GM18511 (cell line): ENCODE measurements around the gene RPA1.
"Not testable (repeated sequence)": the region's sequence is repeated elsewhere in the genome, so short reads cannot be mapped to it uniquely, and the experiment has no call there.

Experiments used
- ATAC-seq: cut with Tn5 transposase; IDR thresholded peaks from one replicate; pipeline ENCODE4 v1.9.1; 2021; ENCODE audit warnings: mild to moderate bottlenecking, moderate library complexity; ENCODE audit not compliant: unreplicated experiment

RPA1 gene

GRCh38 chr17:1873418-1873817 lies 43.6 kb downstream of the RPA1 start:
- no peak for ATAC-seq

GRCh38 chr17:1875597-1875996 lies 45.8 kb downstream of the RPA1 start:
- ATAC-seq = no peak

- ATAC-seq = no peak
Observed at GRCh38 chr17:1878419-1879121, 48.8 kb downstream of the RPA1 start.

- no peak for ATAC-seq
Observed at GRCh38 chr17:1880851-1881630, 51.2 kb downstream of the RPA1 start.

GRCh38 chr17:1882836-1883235 lies 53.0 kb downstream of the RPA1 start:
- ATAC-seq = no peak

- no peak for ATAC-seq
Observed at GRCh38 chr17:1883536-1883935, 53.7 kb downstream of the RPA1 start.

GRCh38 chr17:1888741-1889140 lies 58.9 kb downstream of the RPA1 start:
- no peak for ATAC-seq

- ATAC-seq = no peak
Observed at GRCh38 chr17:1890758-1891450, 61.1 kb downstream of the RPA1 start.

GRCh38 chr17:1894753-1895339 lies 65.0 kb downstream of the RPA1 start:
- no peak for ATAC-seq

GRCh38 chr17:1895479-1895878 lies 65.7 kb downstream of the RPA1 start:
- ATAC-seq = not testable (repeated sequence)

- ATAC-seq = no peak
Observed at GRCh38 chr17:1896243-1897104, 66.7 kb downstream of the RPA1 start.

GRCh38 chr17:1897105-1897656 lies 67.4 kb downstream of the RPA1 start:
- ATAC-seq = no peak

GRCh38 chr17:1898332-1898731 lies 68.5 kb downstream of the RPA1 start:
- ATAC-seq = no peak

- no peak for ATAC-seq
Observed at GRCh38 chr17:1898872-1899271, 69.1 kb downstream of the RPA1 start.

GRCh38 chr17:1899403-1900000 lies 69.7 kb downstream of the RPA1 start:
- ATAC-seq = no peak

- ATAC-seq = no peak
Observed at GRCh38 chr17:1904273-1905182, 74.7 kb downstream of the RPA1 start.

GRCh38 chr17:1905190-1905913 lies 75.5 kb downstream of the RPA1 start:
- ATAC-seq = no peak

- no peak for ATAC-seq
Observed at GRCh38 chr17:1906662-1907101, 76.9 kb downstream of the RPA1 start.
